ENCODE measurements around the gene OR56B4. TPM values are rescaled to one million over a fixed set of nuclear protein-coding genes. Genes with fewer than 3 reads are reported as not detected.

The OR56B4 gene
- total and polyA plus RNA-seq, 12 donors = not detected

DNA sequence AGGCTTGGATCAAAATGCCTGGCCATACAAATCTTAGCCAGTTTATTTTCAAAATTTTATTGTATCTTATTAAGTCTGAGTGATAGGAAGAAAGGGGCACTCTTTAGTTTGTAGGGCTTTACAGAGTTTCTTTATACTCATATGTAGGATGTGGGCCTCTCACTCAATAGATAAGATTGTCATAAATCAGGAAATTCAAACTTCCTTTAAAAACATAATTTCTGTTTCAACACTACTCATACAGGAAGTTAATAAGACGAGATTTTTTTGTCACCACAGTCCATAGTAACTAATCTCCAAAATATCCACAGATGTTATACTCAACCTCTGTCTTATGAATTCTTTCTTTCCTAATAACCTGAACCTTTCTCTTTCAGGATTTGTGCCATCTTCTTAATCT, 13.3 kb upstream of the OR56B4 start:
- intact Hi-C loops (cut with DNase I) = no loop called here
- Histone ChIP-seq H3K36me3 (replicated peaks in 1 of 2) (no peaks in the 10 kb centered on the region), H3K9me3 (replicated peaks in 1 of 3) (no peaks in the 10 kb centered on the region), H3K27ac (no peak overlapping the region), H3K4me1 (replicated peaks in 1 of 2) (no peaks in the 10 kb centered on the region), H3K27me3 (no peaks in the 10 kb centered on the region), H3K4me3 (no peak overlapping the region)
- WGBS, 4 donors = 0 to 9% (median 7%) methylated on average over 1 of the region's 1 CpG
- DNase-seq = no peak
- TF ChIP-seq CTCF (IDR thresholded peaks at IDR 0.05) (no peak), POLR2A (IDR thresholded peaks at IDR 0.05) (no peak)

GRCh38 chr11:6095798-6096197, 11.7 kb upstream of the OR56B4 start:
- Histone ChIP-seq H3K36me3 (replicated peaks in 1 of 2) (no peaks in the 10 kb centered on the region), H3K27ac (no peak overlapping the region), H3K27me3 (no peaks in the 10 kb centered on the region), H3K9me3 (replicated peaks in 1 of 3) (no peaks in the 10 kb centered on the region), H3K4me3 (no peak overlapping the region), H3K4me1 (replicated peaks in 1 of 2) (no peaks in the 10 kb centered on the region)
- no peak for DNase-seq
- intact Hi-C loops (cut with DNase I) = no loop called here
- WGBS, 4 donors = 56 to 82% (median 63%) methylated on average over 1 to 2 of the region's 2 CpGs
- TF ChIP-seq CTCF (IDR thresholded peaks at IDR 0.05) (no peak), POLR2A (IDR thresholded peaks at IDR 0.05) (no peak)

DNA sequence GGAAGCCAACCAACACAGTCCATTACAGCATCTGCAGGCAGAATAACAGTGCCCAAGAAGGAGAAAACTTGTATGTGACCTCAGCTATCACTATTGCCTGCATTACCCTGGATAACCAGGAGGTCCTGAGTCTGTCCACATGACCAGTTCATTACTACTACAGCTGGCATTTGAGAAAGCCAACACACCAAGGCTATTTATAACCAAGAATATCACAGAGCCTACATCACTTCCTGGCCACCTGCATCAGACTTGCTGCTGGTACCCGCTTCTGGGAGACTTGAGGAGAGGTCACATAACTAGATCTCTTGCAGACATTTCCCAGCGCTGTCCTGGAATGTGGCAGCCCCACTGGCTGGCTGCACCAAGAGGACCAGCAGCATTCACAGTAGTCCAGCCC, 11.1 kb upstream of the OR56B4 start:
- H3K4me3 ChIP-seq = no peak overlapping the region
- H3K36me3 ChIP-seq (replicated peaks in 1 of 2) = no peaks in the 10 kb centered on the region
- 50 to 73% (median 70%) methylated on average over 2 of the region's 2 CpGs for WGBS, 4 donors
- intact Hi-C loops (cut with DNase I) = no loop called here
- no peaks in the 10 kb centered on the region for H3K9me3 ChIP-seq (replicated peaks in 1 of 3)
- no peak for DNase-seq
- no peak overlapping the region for H3K27ac ChIP-seq
- H3K4me1 ChIP-seq (replicated peaks in 1 of 2) = no peaks in the 10 kb centered on the region
- TF ChIP-seq POLR2A (IDR thresholded peaks at IDR 0.05) = no peak
- no peak for TF ChIP-seq CTCF (IDR thresholded peaks at IDR 0.05)
- H3K27me3 ChIP-seq = no peaks in the 10 kb centered on the region

GRCh38 chr11:6099577-6099976, 7.9 kb upstream of the OR56B4 start:
- no peak for TF ChIP-seq POLR2A (IDR thresholded peaks at IDR 0.05)
- no peak for TF ChIP-seq CTCF (IDR thresholded peaks at IDR 0.05)
- 46 to 62% (median 50%) methylated on average over 2 of the region's 2 CpGs for WGBS, 4 donors
- intact Hi-C loops (cut with DNase I) = no loop called here
- Histone ChIP-seq H3K36me3 (replicated peaks in 1 of 2) (no peaks in the 10 kb centered on the region), H3K4me3 (no peak overlapping the region), H3K27ac (no peak overlapping the region), H3K27me3 (no peaks in the 10 kb centered on the region), H3K4me1 (replicated peaks in 1 of 2) (no peaks in the 10 kb centered on the region), H3K9me3 (replicated peaks in 1 of 3) (no peaks in the 10 kb centered on the region)
- DNase-seq = no peak

All from adrenal gland (tissue), 12 donors.